ENCODE measurements around the gene POU2F1. TPM values are rescaled to one million over a fixed set of nuclear protein-coding genes. Genes with fewer than 3 reads are reported as not detected.

Gene POU2F1
- polyA plus RNA-seq, 1 donor from 2014 or later = 10.9 TPM

GRCh38 chr1:167404161-167404888 is 183.6 kb downstream of the POU2F1 start:
- peaks cover 5% of the 10 kb centered on the region for H3K36me3 ChIP-seq (ENCODE audit: insufficient read depth, low read length)
- no peaks in the 10 kb centered on the region for H3K79me2 ChIP-seq (replicated peaks; ENCODE audit: insufficient read depth, low read length)
- no peak overlapping the region for H3K4me2 ChIP-seq (ENCODE audit: low read length)
- no peaks in the 10 kb centered on the region for H4K20me1 ChIP-seq (ENCODE audit: insufficient read depth)
- no peak for TF ChIP-seq CTCF (IDR thresholded peaks at IDR 0.05; ENCODE audit: poor library complexity, severe bottlenecking)
- no peak for TF ChIP-seq EP300 (conservative IDR thresholded peaks at IDR 0.05; ENCODE audit: poor library complexity, severe bottlenecking)
- TF ChIP-seq SMC3 (conservative IDR thresholded peaks at IDR 0.05; ENCODE audit: poor library complexity) = no peak
- TF ChIP-seq REST (IDR thresholded peaks at IDR 0.05; ENCODE audit: borderline replicate concordance) = no peak
- no peak for TF ChIP-seq TAF1 (IDR thresholded peaks at IDR 0.05; ENCODE audit: low read depth)
- no peak for TF ChIP-seq RAD21 (conservative IDR thresholded peaks at IDR 0.05)
- no peaks in the 10 kb centered on the region for H3K27me3 ChIP-seq (ENCODE audit: insufficient read depth, low read depth, low read length)
- no peaks in the 10 kb centered on the region for H3F3A ChIP-seq (ENCODE audit: insufficient read depth, low read length, poor library complexity, severe bottlenecking)
- H3K27ac ChIP-seq (ENCODE audit: low read length) = no peak overlapping the region
- H2AFZ ChIP-seq (ENCODE audit: low read depth, low read length) = no peak overlapping the region
- H3K4me3 ChIP-seq (ENCODE audit: low read length) = no peak overlapping the region
- no peak overlapping the region for H3K9ac ChIP-seq (ENCODE audit: low read length)
- no peaks in the 10 kb centered on the region for H3K9me3 ChIP-seq (ENCODE audit: low read length)
- no peaks in the 10 kb centered on the region for H3K9me2 ChIP-seq (ENCODE audit: insufficient read depth, low read length)

GRCh38 chr1:167404908-167405307 is 184.2 kb downstream of the POU2F1 start:
- Histone ChIP-seq H3K27ac (ENCODE audit: low read length) (no peak overlapping the region), H3K27me3 (ENCODE audit: insufficient read depth, low read depth, low read length) (no peaks in the 10 kb centered on the region), H3K4me2 (ENCODE audit: low read length) (no peak overlapping the region), H3K36me3 (ENCODE audit: insufficient read depth, low read length) (peaks cover 5% of the 10 kb centered on the region), H3K9ac (ENCODE audit: low read length) (no peak overlapping the region), H4K20me1 (ENCODE audit: insufficient read depth) (no peaks in the 10 kb centered on the region), H3K4me3 (ENCODE audit: low read length) (no peak overlapping the region), H3K9me2 (ENCODE audit: insufficient read depth, low read length) (no peaks in the 10 kb centered on the region), H3K79me2 (replicated peaks; ENCODE audit: insufficient read depth, low read length) (no peaks in the 10 kb centered on the region), H2AFZ (ENCODE audit: low read depth, low read length) (no peak overlapping the region), H3K9me3 (ENCODE audit: low read length) (no peaks in the 10 kb centered on the region), H3F3A (ENCODE audit: insufficient read depth, low read length, poor library complexity, severe bottlenecking) (no peaks in the 10 kb centered on the region)
- TF ChIP-seq CTCF (IDR thresholded peaks at IDR 0.05; ENCODE audit: poor library complexity, severe bottlenecking) (no peak), TAF1 (IDR thresholded peaks at IDR 0.05; ENCODE audit: low read depth) (no peak), MXI1 (conservative IDR thresholded peaks at IDR 0.05; ENCODE audit: poor library complexity, severe bottlenecking) (no peak), EZH2 (IDR thresholded peaks at IDR 0.05; ENCODE audit: borderline replicate concordance, insufficient read depth, low read length, poor library complexity, severe bottlenecking) (no peak), SMC3 (conservative IDR thresholded peaks at IDR 0.05; ENCODE audit: poor library complexity) (no peak), POLR2AphosphoS5 (IDR thresholded peaks at IDR 0.05) (no peak), REST (IDR thresholded peaks at IDR 0.05; ENCODE audit: borderline replicate concordance) (no peak), RAD21 (conservative IDR thresholded peaks at IDR 0.05) (no peak), EP300 (conservative IDR thresholded peaks at IDR 0.05; ENCODE audit: poor library complexity, severe bottlenecking) (no peak)
